ENCODE measurements around the gene LRRC17. TPM values are rescaled to one million over a fixed set of nuclear protein-coding genes. Genes with fewer than 3 reads are reported as not detected.

Gene LRRC17
- total RNA-seq, 1 donor from 2014 or later, result 1.3 TPM

GRCh38 chr7:102934701-102935100 lies 21.9 kb downstream of the LRRC17 start:
- H3K27ac Mint-ChIP-seq, result no peak overlapping the region
- TF ChIP-seq, protein P1, sequence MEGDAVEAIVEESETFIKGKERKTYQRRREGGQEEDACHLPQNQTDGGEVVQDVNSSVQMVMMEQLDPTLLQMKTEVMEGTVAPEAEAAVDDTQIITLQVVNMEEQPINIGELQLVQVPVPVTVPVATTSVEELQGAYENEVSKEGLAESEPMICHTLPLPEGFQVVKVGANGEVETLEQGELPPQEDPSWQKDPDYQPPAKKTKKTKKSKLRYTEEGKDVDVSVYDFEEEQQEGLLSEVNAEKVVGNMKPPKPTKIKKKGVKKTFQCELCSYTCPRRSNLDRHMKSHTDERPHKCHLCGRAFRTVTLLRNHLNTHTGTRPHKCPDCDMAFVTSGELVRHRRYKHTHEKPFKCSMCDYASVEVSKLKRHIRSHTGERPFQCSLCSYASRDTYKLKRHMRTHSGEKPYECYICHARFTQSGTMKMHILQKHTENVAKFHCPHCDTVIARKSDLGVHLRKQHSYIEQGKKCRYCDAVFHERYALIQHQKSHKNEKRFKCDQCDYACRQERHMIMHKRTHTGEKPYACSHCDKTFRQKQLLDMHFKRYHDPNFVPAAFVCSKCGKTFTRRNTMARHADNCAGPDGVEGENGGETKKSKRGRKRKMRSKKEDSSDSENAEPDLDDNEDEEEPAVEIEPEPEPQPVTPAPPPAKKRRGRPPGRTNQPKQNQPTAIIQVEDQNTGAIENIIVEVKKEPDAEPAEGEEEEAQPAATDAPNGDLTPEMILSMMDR (IDR thresholded peaks at IDR 0.05; ENCODE audit: unreplicated experiment), result no peak
- no peak overlapping the region for H3K4me3 Mint-ChIP-seq (ENCODE audit: low read depth)
- peaks cover 16% of the 10 kb centered on the region for H3K27me3 Mint-ChIP-seq
- DNase-seq (ENCODE audit: low spot score, unreplicated experiment), result no peak
- peaks cover 15% of the 10 kb centered on the region for H3K4me1 Mint-ChIP-seq (ENCODE audit: low read depth)
- peaks cover 1% of the 10 kb centered on the region for H3K36me3 Mint-ChIP-seq (ENCODE audit: insufficient read depth)
- H3K9me3 Mint-ChIP-seq (ENCODE audit: low read depth), result no peaks in the 10 kb centered on the region

DNA sequence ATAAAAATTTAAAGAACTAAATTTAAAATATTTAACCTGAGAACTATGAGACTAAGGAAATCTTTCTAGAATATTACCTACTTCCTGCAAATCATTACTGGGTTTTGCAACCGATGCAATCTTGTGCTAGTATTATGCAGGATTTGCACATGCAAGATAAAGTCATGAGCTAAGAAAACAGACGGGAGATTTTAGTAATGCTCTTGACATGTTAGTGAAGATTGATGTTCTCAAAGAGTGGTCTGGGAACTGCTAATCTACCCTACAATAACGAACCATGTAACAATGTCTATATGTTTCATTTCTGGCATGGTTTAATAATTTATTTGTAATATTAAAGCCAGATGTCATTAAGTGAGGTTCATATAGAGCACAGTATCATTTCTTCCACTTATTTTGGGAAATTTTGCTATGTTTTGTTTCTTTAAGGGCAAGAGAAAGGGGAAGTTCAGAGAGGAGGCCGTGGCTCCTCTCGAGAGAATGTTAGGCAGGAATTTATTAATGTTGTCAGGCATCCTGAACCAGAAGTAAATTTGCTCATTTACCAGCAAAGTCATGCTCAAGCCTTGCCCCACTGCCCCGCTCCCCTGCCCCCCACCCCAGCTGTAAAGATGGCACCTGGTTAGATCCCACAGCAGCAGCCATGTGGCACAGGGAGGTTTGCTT lies 22.8 kb downstream of the LRRC17 start:
- Mint-ChIP-seq H3K4me1 (ENCODE audit: low read depth) (peaks cover 15% of the 10 kb centered on the region), H3K36me3 (ENCODE audit: insufficient read depth) (peaks cover 1% of the 10 kb centered on the region), H3K4me3 (ENCODE audit: low read depth) (no peak overlapping the region), H3K27me3 (peaks cover 16% of the 10 kb centered on the region), H3K27ac (no peak overlapping the region), H3K9me3 (ENCODE audit: low read depth) (no peaks in the 10 kb centered on the region)
- no peak for DNase-seq (ENCODE audit: low spot score, unreplicated experiment)
- TF ChIP-seq, protein P1 (IDR thresholded peaks at IDR 0.05; ENCODE audit: unreplicated experiment), result no peak

GRCh38 chr7:102938679-102939078 lies 25.9 kb downstream of the LRRC17 start:
- H3K9me3 Mint-ChIP-seq (ENCODE audit: low read depth), result no peaks in the 10 kb centered on the region
- no peak overlapping the region for H3K4me3 Mint-ChIP-seq (ENCODE audit: low read depth)
- peaks cover 10% of the 10 kb centered on the region for H3K4me1 Mint-ChIP-seq (ENCODE audit: low read depth)
- TF ChIP-seq, protein P1 (IDR thresholded peaks at IDR 0.05; ENCODE audit: unreplicated experiment), result no peak
- peaks cover 7% of the 10 kb centered on the region for H3K27me3 Mint-ChIP-seq
- no peak overlapping the region for H3K27ac Mint-ChIP-seq
- no peak for DNase-seq (ENCODE audit: low spot score, unreplicated experiment)
- H3K36me3 Mint-ChIP-seq (ENCODE audit: insufficient read depth), result no peaks in the 10 kb centered on the region

DNA sequence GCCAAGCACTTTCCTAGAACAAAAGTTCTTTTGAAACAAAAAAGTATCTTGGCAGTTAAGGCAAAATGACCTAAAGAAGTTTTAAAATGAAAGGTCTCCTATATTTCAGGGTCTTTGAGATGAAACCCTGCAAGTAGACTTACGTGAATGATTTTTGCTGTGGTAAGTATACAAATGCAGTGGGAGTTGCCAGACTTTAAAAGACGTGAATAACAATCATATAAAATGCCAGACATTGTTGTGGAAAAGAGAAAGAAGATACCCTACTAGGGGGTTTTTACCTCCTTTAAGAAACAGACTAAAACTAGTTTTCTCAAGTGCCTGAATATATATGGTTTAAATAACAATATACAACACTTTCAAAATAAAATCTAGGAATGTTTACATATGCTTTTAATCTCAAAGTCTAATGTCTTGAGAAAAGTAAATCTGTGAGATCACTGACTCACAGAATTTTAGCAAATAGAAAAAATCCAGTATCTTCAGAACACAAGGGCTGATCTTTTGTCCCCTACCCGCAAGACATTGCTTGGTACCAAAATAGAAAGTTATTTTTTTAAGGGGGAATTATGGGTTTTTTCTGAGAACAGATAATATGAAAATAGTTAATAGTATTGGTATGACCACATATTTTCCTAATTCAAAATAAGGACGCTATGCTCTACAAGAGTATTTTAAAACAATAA lies 29.5 kb downstream of the LRRC17 start:
- H3K36me3 Mint-ChIP-seq (ENCODE audit: insufficient read depth), result no peaks in the 10 kb centered on the region
- TF ChIP-seq, protein P1 (IDR thresholded peaks at IDR 0.05; ENCODE audit: unreplicated experiment), result no peak
- no peak for DNase-seq (ENCODE audit: low spot score, unreplicated experiment)
- no peaks in the 10 kb centered on the region for H3K4me1 Mint-ChIP-seq (ENCODE audit: low read depth)
- no peaks in the 10 kb centered on the region for H3K27me3 Mint-ChIP-seq
- H3K9me3 Mint-ChIP-seq (ENCODE audit: low read depth), result no peaks in the 10 kb centered on the region
- H3K27ac Mint-ChIP-seq, result no peak overlapping the region
- no peak overlapping the region for H3K4me3 Mint-ChIP-seq (ENCODE audit: low read depth)

DNA sequence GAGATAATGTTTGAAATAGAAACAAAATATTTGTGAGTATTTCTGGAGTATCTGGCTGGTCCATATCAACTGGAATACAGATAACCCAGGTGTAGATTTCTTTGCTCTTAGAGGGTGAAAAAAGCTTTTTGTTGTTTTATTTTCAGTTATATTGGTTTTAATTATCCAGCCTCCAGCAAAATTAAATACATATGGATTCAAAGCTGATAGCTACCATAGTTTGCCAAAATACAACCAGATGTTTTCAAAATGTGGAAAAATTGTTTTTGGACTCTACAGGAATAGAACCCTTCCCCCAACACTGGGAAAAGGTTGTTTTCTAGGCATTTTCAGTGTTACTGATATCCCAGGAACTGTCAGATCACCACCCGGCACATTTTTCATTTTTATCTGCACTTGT lies 30.1 kb downstream of the LRRC17 start:
- Mint-ChIP-seq H3K36me3 (ENCODE audit: insufficient read depth) (no peaks in the 10 kb centered on the region), H3K9me3 (ENCODE audit: low read depth) (no peaks in the 10 kb centered on the region), H3K27me3 (no peaks in the 10 kb centered on the region), H3K27ac (no peak overlapping the region), H3K4me1 (ENCODE audit: low read depth) (no peaks in the 10 kb centered on the region), H3K4me3 (ENCODE audit: low read depth) (no peak overlapping the region)
- TF ChIP-seq, protein P1 (IDR thresholded peaks at IDR 0.05; ENCODE audit: unreplicated experiment), result no peak
- no peak for DNase-seq (ENCODE audit: low spot score, unreplicated experiment)
